ENCODE results near the gene SYNE3.

Gene SYNE3

GRCh38 chr14:95541346-95541745, 24.9 kb upstream of the SYNE3 start:
- DNase-seq (ENCODE audit: low read depth), result no peak

- no peak for DNase-seq (ENCODE audit: low read depth)
Measured at GRCh38 chr14:95540236-95540855, 23.9 kb upstream of the SYNE3 start.

GRCh38 chr14:95538801-95539509, 22.5 kb upstream of the SYNE3 start:
- no peak for DNase-seq (ENCODE audit: low read depth)

GRCh38 chr14:95537298-95538089, 21.0 kb upstream of the SYNE3 start:
- no peak for DNase-seq (ENCODE audit: low read depth)

GRCh38 chr14:95536671-95537070, 20.2 kb upstream of the SYNE3 start:
- no peak for DNase-seq (ENCODE audit: low read depth)

GRCh38 chr14:95536036-95536593, 19.7 kb upstream of the SYNE3 start:
- DNase-seq (ENCODE audit: low read depth), result no peak

GRCh38 chr14:95535226-95536021, 19.0 kb upstream of the SYNE3 start:
- DNase-seq (ENCODE audit: low read depth), result no peak

GRCh38 chr14:95534299-95535225, 18.1 kb upstream of the SYNE3 start, which contains the start of gene GLRX5:
TSS of gene GLRX5 (plus strand) at chr14:95535050. CDS start at chr14:95535090, 40 bp downstream.
- DNase-seq (ENCODE audit: low read depth), result peak; percentile 100

GRCh38 chr14:95533822-95534221, 17.4 kb upstream of the SYNE3 start:
- no peak for DNase-seq (ENCODE audit: low read depth)

GRCh38 chr14:95533391-95533821, 17.0 kb upstream of the SYNE3 start:
- DNase-seq (ENCODE audit: low read depth), result peak; percentile 63

- no peak for DNase-seq (ENCODE audit: low read depth)
Measured at GRCh38 chr14:95531969-95532368, 15.5 kb upstream of the SYNE3 start.

- peak; percentile 83 for DNase-seq (ENCODE audit: low read depth)
Measured at GRCh38 chr14:95531473-95531872, 15.0 kb upstream of the SYNE3 start.

- DNase-seq (ENCODE audit: low read depth), result peak; percentile 38
Measured at GRCh38 chr14:95530473-95531276, 14.2 kb upstream of the SYNE3 start.

GRCh38 chr14:95529216-95529615, 12.8 kb upstream of the SYNE3 start:
- no peak for DNase-seq (ENCODE audit: low read depth)

GRCh38 chr14:95527387-95528002, 11.0 kb upstream of the SYNE3 start:
- peak; percentile 91 for DNase-seq (ENCODE audit: low read depth)

- no peak for DNase-seq (ENCODE audit: low read depth)
Measured at GRCh38 chr14:95526483-95527386, 10.3 kb upstream of the SYNE3 start.

GRCh38 chr14:95525999-95526398, 9.5 kb upstream of the SYNE3 start:
- no peak for DNase-seq (ENCODE audit: low read depth)

Measured in ELR (cell line).